Activated T-cell treated with anti-CD3 and anti-CD28 coated beads for 1 hour (primary cell): ENCODE results near the gene ENTREP3.
A peak's percentile ranks its signal among the peaks of the same experiment; 100 is the strongest.
"Not testable (repeated sequence)": the region's sequence is repeated elsewhere in the genome, so short reads cannot be mapped to it uniquely, and the experiment has no call there.

ENCODE experiments used
- DNase-seq: peaks from one replicate; pipeline ENCODE4 v3.0.0-alpha.2; 2020; ENCODE audit warnings: low read depth

ENTREP3 gene

GRCh38 chr1:155255243-155256007, at the start of gene ENTREP3:
ENTREP3 (minus strand) TSS chr1:155255483; CDS start chr1:155254877, 606 bp downstream.
- peak; percentile 56 for DNase-seq

- DNase-seq = no peak
Observed at GRCh38 chr1:155304558-155305063, 49.3 kb upstream of the ENTREP3 start.

GRCh38 chr1:155301342-155301841, 46.1 kb upstream of the ENTREP3 start, which contains the start of gene PKLR:
PKLR (minus strand) TSS chr1:155301438; CDS start chr1:155301395, 43 bp downstream.
- no peak for DNase-seq

- DNase-seq = no peak
Observed at GRCh38 chr1:155300553-155301329, 45.5 kb upstream of the ENTREP3 start.

- DNase-seq = no peak
Observed at GRCh38 chr1:155300024-155300423, 44.7 kb upstream of the ENTREP3 start.

GRCh38 chr1:155297384-155297783, 42.1 kb upstream of the ENTREP3 start:
- no peak for DNase-seq

- DNase-seq = no peak
Observed at GRCh38 chr1:155296661-155297060, 41.4 kb upstream of the ENTREP3 start.

- no peak for DNase-seq
Observed at GRCh38 chr1:155295942-155296267, 40.6 kb upstream of the ENTREP3 start.

- DNase-seq = no peak
Observed at GRCh38 chr1:155295183-155295941, 40.1 kb upstream of the ENTREP3 start.

GRCh38 chr1:155294520-155295182, 39.4 kb upstream of the ENTREP3 start:
- no peak for DNase-seq

- no peak for DNase-seq
Observed at GRCh38 chr1:155293086-155293749, 37.9 kb upstream of the ENTREP3 start.

- not testable (repeated sequence) for DNase-seq
Observed at GRCh38 chr1:155291006-155291405, 35.7 kb upstream of the ENTREP3 start.

GRCh38 chr1:155287987-155288543, 32.8 kb upstream of the ENTREP3 start:
- no peak for DNase-seq

GRCh38 chr1:155286544-155286943, 31.3 kb upstream of the ENTREP3 start:
- no peak for DNase-seq

GRCh38 chr1:155285631-155286044, 30.4 kb upstream of the ENTREP3 start:
- DNase-seq = no peak

- no peak for DNase-seq
Observed at GRCh38 chr1:155285063-155285462, 29.8 kb upstream of the ENTREP3 start.

- DNase-seq = no peak
Observed at GRCh38 chr1:155284476-155284875, 29.2 kb upstream of the ENTREP3 start.

GRCh38 chr1:155282488-155283091, 27.3 kb upstream of the ENTREP3 start:
- no peak for DNase-seq

GRCh38 chr1:155279268-155279667, 24.0 kb upstream of the ENTREP3 start:
- DNase-seq = no peak

GRCh38 chr1:155278689-155279160, 23.4 kb upstream of the ENTREP3 start:
- DNase-seq = no peak
